Heart right ventricle (tissue), 16 donors: ENCODE data around the gene NIF3L1. TPM values are rescaled to one million over a fixed set of nuclear protein-coding genes. Genes with fewer than 3 reads are reported as not detected.
A peak's percentile ranks its signal among the peaks of the same experiment; 100 is the strongest.

Experiments used
- ATAC-seq, 8 donors: fragments of 200-7000 bp; cut with Tn5 transposase; one replicate each; pipeline ENCODE4 v1.9.1; 2020; ENCODE audit warnings: mild to moderate bottlenecking in 8 of 8, moderate library complexity in 8 of 8, moderate number of reproducible peaks in 1 of 8
- DNase-seq, 2 donors: peaks; one replicate each; pipeline ENCODE4 v3.0.0-alpha.2; 2020
- H3K27ac ChIP-seq, 10 donors: fragments of 200-600 bp; sonication (generic) in 2 of 10; one replicate each; pipeline versions ENCODE4 v1.5.0 to v1.8.0; 2020 to 2022; ENCODE audit warnings: mild to moderate bottlenecking in 3 of 10
- H3K27me3 ChIP-seq, 7 donors: fragments of 200-600 bp; one replicate each; pipeline ENCODE4 v1.8.0; 2021 to 2022; ENCODE audit warnings: mild to moderate bottlenecking in 2 of 7
- H3K36me3 ChIP-seq, 9 donors: fragments of 200-600 bp; sonication (generic) in 1 of 9; one replicate each; pipeline versions ENCODE4 v1.5.0 to v1.8.0; 2020 to 2022; ENCODE audit warnings: mild to moderate bottlenecking in 2 of 9
- H3K4me1 ChIP-seq, 9 donors: fragments of 200-600 bp; sonication (generic) in 1 of 9; one replicate each; pipeline versions ENCODE4 v1.5.0 to v1.8.0; 2020 to 2022; ENCODE audit warnings: mild to moderate bottlenecking in 4 of 9
- H3K4me3 ChIP-seq, 10 donors: fragments of 200-600 bp; sonication (generic) in 2 of 10; one replicate each; pipeline versions ENCODE4 v1.5.0 to v1.8.0; 2020 to 2022; ENCODE audit warnings: mild to moderate bottlenecking in 7 of 10, moderate library complexity in 2 of 10
- H3K9me3 ChIP-seq, 11 donors: fragments of 200-600 bp in 10 of 11; sonication (generic) in 2 of 11; one replicate each; pipeline versions ENCODE4 v1.5.0 to v1.8.0; 2013 to 2022; ENCODE audit warnings: mild to moderate bottlenecking in 2 of 11, control low read depth in 1 of 11, moderate library complexity in 1 of 11
- WGBS, 2 donors: extraction: QIAGEN DNeasy Blood & Tissue Kit; methylation state at CpG; one replicate each; pipeline ENCODE4 v1.1.7; 2013; ENCODE audit warnings: inconsistent platforms in 1 of 2; 5-methylcytosine and 5-hydroxymethylcytosine counted together
- intact Hi-C, 10 donors: fragments of 100-400 bp; cut with DNase I; formaldehyde crosslinking; loops; one replicate each; pipeline versions ENCODE4 v1.11.1 to v1.14.2; 2022
- polyA plus RNA-seq, 2 donors: library from polyadenylated mRNA; stranded (reverse); fragments of 200-250 nt; gene quantifications; one replicate each; pipeline ENCODE4 v1.2.3, GENCODE V29; 2013
- total RNA-seq, 10 donors: library from RNA; stranded (reverse); fragmentation: NEBNext Ultra II Directional in 3 of 10; extraction: Animal tissue kit (Norgen Biotek cat#: 25700) in 3 of 10; gene quantifications; one replicate each; pipeline versions ENCODE4 v1.2.1 to v1.2.4, GENCODE V29; 2021 to 2023
- TF ChIP-seq, protein P1 (sequence below), 9 donors: fragments of 200-600 bp; sonication (generic) in 2 of 9; IDR thresholded peaks; one replicate each; pipeline versions ENCODE4 v1.5.0 to v1.8.0; 2021 to 2022; ENCODE audit warnings: antibody characterized with exemption in 9 of 9, mild to moderate bottlenecking in 5 of 9, moderate library complexity in 1 of 9
- donor health status: Arrhythmogenic right ventricular cardiomyopathy.
- donor health status: ischemic (EF 13 %, LVEDD 7.1; RV severe dilation, severe dysfunction).
- donor health status: healthy with polysubstance abuse.
- donor health status: DM: no; HTN: yes; CAD: no.
- donor health status: DM: no; HTN: no; CAD: no.
- donor health status: ischemic (EF 25% LVEDD 6.9; RV normal size, moderate dysfunction).
- donor health status: ischemic (EF 25% LVEDD 5.7; RV mildly dilated, moderate dysfunction).
- donor health status: healthy.
- donor health status: DM: yes; HTN: yes; CAD: no.
- donor health status: Ischemic cardiomyopathy.
- donor health status: ischemic (EF 35%, LVEDD 5.7; RV mildly dilated, moderate dysfunction).
- donor health status: nonischemic (EF 11% LVEDD 7.7; RV severe dilation, severe dysfunction).
- donor health status: DM: yes; HTN: yes; CAD: no.
- donor health status: PGD.
- donor health status: ischemic (EF 29% LVEDD 5.4; RV normal size, mild dysfunction).
- donor health status: nonischemic (EF 23%, LVEDD 6.1; RV moderate dilation, normal function).

The NIF3L1 gene
- total and polyA plus RNA-seq, 12 donors, result 10.5 to 31.7 (median 20.7) TPM

DNA sequence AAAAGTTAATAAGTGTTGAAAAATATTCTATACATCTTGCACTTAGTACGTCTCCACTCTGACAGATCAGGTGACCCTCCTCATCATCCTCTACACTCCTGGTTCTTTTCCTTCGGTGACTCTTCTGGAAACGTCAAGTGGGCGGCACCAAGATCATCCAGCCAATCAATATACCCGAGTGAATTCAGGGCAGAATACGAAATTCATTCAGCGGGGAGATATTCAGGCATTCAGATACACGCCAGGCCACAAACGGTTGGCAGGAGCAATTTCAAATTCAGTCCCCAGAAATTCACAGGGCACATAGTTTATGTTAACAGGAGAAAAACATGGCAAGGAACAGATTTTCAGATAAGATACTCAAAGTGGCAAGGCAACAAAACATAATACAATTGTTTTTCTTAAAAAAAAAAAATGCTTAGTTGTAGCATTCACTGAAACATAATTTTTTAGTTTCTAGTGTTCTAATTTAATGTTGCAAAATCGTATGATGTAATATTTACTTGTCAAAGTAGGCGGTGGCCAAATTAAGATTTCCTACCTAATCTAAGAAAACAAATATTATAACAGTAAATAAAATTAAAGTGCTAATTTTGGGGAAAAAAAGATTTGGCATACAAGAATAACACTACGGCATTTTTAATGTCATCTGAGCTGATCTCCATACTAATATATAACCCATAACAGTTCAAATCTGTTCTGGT lies 28.9 kb upstream of the NIF3L1 start:
- Histone ChIP-seq H3K4me1 (peaks cover 12 to 71% (median 51%) of the 10 kb centered on the region in 9 donors), H3K36me3 (peaks cover 0 to 67% (median 47%) of the 10 kb centered on the region in 9 donors), H3K27ac (peak overlapping the region in 5 of 10 donors; percentile 0 to 22 (median 9)), H3K4me3 (peak overlapping the region in 9 of 10 donors; percentile 73 to 98 (median 90)), H3K9me3 (no peaks in the 10 kb centered on the region), H3K27me3 (no peaks in the 10 kb centered on the region)
- DNase-seq (no peak), ATAC-seq (no peak)
- TF ChIP-seq, protein P1, sequence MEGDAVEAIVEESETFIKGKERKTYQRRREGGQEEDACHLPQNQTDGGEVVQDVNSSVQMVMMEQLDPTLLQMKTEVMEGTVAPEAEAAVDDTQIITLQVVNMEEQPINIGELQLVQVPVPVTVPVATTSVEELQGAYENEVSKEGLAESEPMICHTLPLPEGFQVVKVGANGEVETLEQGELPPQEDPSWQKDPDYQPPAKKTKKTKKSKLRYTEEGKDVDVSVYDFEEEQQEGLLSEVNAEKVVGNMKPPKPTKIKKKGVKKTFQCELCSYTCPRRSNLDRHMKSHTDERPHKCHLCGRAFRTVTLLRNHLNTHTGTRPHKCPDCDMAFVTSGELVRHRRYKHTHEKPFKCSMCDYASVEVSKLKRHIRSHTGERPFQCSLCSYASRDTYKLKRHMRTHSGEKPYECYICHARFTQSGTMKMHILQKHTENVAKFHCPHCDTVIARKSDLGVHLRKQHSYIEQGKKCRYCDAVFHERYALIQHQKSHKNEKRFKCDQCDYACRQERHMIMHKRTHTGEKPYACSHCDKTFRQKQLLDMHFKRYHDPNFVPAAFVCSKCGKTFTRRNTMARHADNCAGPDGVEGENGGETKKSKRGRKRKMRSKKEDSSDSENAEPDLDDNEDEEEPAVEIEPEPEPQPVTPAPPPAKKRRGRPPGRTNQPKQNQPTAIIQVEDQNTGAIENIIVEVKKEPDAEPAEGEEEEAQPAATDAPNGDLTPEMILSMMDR (IDR thresholded peaks at IDR 0.05), result no peak
- 15 to 17% methylated on average over 12 of the region's 12 CpGs for WGBS, 2 donors
- intact Hi-C loops, result loop anchor here in 4 of 10 donors (5.0 kb wide), 1 partner anchor 48 kb away; the partner anchor contains the start of gene BZW1 (in 4 of the 4)

DNA sequence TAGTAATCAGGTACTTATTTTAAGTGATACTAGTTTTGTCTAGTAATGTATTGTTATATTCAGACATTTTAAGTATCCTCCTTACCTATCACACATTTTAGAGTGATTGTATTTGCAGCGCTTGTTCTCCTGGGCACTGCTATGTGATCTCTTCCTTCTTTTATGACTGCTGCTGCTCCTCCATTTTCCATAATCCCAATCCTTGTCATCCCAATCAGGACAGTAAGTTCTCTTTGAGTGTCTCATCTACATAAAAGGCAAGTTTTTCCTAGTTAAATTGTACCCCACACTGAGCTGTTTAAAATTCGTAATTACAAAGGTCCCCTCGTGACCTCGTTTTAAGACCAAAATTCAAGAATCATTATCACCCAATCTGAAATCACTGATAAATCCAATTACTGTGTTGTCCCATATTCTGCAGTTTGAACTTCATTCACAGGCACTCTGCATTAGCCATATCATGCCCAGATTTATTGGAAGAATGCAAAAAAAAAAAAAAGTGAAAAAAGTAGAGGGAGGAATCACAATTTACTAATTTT lies 27.5 kb upstream of the NIF3L1 start:
- H3K36me3 ChIP-seq, result peaks cover 0 to 52% (median 33%) of the 10 kb centered on the region in 9 donors
- H3K9me3 ChIP-seq, result no peaks in the 10 kb centered on the region
- intact Hi-C loops, result loop anchor here in 4 of 10 donors (5.0 kb wide), 1 partner anchor 49 kb away; the partner anchor contains the start of gene BZW1 (in 4 of the 4)
- DNase-seq (no peak), ATAC-seq (no peak)
- TF ChIP-seq, protein P1 (IDR thresholded peaks at IDR 0.05), result no peak
- peak overlapping the region in 8 of 10 donors; percentile 5 to 100 (median 100) for H3K27ac ChIP-seq
- no peaks in the 10 kb centered on the region for H3K27me3 ChIP-seq
- peaks cover 12 to 70% (median 61%) of the 10 kb centered on the region in 9 donors for H3K4me1 ChIP-seq
- H3K4me3 ChIP-seq, result peak overlapping the region; percentile 73 to 98 (median 90)
- 4 to 5% methylated on average over 4 of the region's 4 CpGs for WGBS, 2 donors

DNA sequence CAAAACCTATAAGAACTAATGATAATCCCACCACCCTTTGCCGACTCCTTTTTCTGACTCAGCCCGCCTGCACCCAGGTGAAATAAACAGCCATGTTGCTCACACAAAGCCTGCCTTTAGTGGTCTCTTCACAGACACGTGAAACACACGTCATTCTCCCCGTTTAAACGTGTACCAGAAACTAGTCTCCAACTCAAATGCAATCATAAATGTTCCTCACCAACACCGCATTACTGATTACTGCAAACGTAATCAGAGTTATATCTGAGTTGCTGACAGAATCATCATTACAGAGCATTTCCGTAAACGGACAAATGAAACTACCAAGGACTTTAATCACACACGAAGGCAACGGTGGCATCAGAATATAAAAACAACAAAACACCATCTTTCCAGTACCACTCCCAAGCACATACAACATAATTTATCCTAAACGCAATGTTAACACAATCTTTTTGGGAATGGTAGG lies 26.6 kb upstream of the NIF3L1 start:
- WGBS, 2 donors, result 1% methylated on average over 13 of the region's 13 CpGs
- Histone ChIP-seq H3K4me1 (peaks cover 11 to 69% (median 52%) of the 10 kb centered on the region in 9 donors), H3K36me3 (peaks cover 0 to 44% (median 24%) of the 10 kb centered on the region in 9 donors), H3K27ac (peak overlapping the region in 9 of 10 donors; percentile 99 to 100 (median 100)), H3K9me3 (no peaks in the 10 kb centered on the region), H3K27me3 (no peaks in the 10 kb centered on the region), H3K4me3 (peak overlapping the region; percentile 73 to 98 (median 90))
- ATAC-seq (no peak), DNase-seq (no peak)
- TF ChIP-seq, protein P1 (IDR thresholded peaks at IDR 0.05), result no peak
- intact Hi-C loops, result loop anchor here in 4 of 10 donors (5.0 kb wide), 1 partner anchor 50 kb away; the partner anchor contains the start of gene BZW1 (in 4 of the 4)

DNA sequence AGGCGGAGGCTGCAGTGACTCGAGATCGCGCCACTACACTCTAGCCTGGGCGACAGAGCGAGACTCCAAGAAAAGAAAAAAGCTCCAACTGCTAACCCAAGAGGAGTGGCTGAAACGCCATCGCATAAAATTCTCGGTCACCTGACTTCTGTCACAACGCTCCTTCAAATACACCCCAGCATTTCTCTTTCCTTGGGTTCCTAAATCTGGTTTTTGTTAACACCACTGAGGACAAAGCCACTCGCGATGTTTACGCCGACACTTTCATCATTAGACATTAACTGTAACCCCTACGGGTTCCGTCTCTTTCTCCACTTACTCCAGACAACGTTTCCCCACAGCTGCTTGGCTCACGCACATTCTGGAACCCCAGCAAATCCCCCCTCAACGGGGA lies 25.4 kb upstream of the NIF3L1 start:
- Histone ChIP-seq H3K4me1 (peaks cover 5 to 57% (median 40%) of the 10 kb centered on the region in 9 donors), H3K9me3 (no peaks in the 10 kb centered on the region), H3K27me3 (no peaks in the 10 kb centered on the region), H3K36me3 (peaks cover 0 to 31% (median 13%) of the 10 kb centered on the region in 9 donors), H3K27ac (peak overlapping the region; percentile 99 to 100 (median 100)), H3K4me3 (peak overlapping the region; percentile 73 to 98 (median 90))
- ATAC-seq (peak in 6 of 8 donors; percentile 1 to 20 (median 10)), DNase-seq (peak in 1 of 2 donors; percentile 16)
- TF ChIP-seq, protein P1 (IDR thresholded peaks at IDR 0.05), result no peak
- intact Hi-C loops, result loop anchor here in 7 of 10 donors (2.0 to 5.0 kb wide), 4 partner anchors 25 to 253 kb away; partner anchors contain the start of genes BZW1 (in 6 of the 7), NIF3L1 (in 2 of the 7), PPIL3 (in 2 of the 7) and CFLAR (in 1 of the 7)
- WGBS, 2 donors, result 0 to 1% methylated on average over 19 of the region's 19 CpGs
